K562 (cell line): Measurements from ENCODE around the gene KIAA0319L. TPM values are rescaled to one million over a fixed set of nuclear protein-coding genes. Genes with fewer than 3 reads are reported as not detected.

Experiments
- ATAC-seq: fragments of 200-7000 bp; cut with Tn5 transposase; 3 replicates; pipeline ENCODE4 v1.9.1; 2020; ENCODE audit warnings: moderate library complexity
- BruUV-seq: library from RNA; stranded (reverse); fragments of 400-500 nt; replicated peaks from 2 replicates; lab custom pipeline; 2021; lab: Mats Ljungman, UMichigan
- CTCF ChIA-PET: fragments of 300-600 bp; formaldehyde crosslinking; extraction: SDS; loops from one replicate; lab custom pipeline; 2021; ENCODE audit warnings: low intra/inter-chr PET ratio; lab: Yijun Ruan, JAX
- POLR2A ChIA-PET: fragments of 300-600, 350-650 bp; sonication (Branson Sonifier 250); formaldehyde crosslinking; extraction: SDS; loops from one replicate; lab custom pipeline; 2021; ENCODE audit warnings: antibody characterized with exemption, inconsistent platforms; lab: Yijun Ruan, JAX
- DNase-seq, 4 experiments: peaks; one replicate each; pipeline versions ENCODE4 v3.0.0 to v3.0.0-alpha.2; 2011 to 2018; ENCODE audit warnings: low spot score in 3 of 4, mixed read lengths in 3 of 4; ENCODE audit errors: extremely low read depth in 1 of 4
- FAIRE-seq: peaks from 2 replicates; lab custom pipeline; 2011; peaks lifted over from hg19 to GRCh38; lab: Jason Lieb, UNC
- H2AFZ ChIP-seq: 2 replicates; pipeline ENCODE4 v1.6.0; 2011; ENCODE audit warnings: low read depth, low read length, control low read depth, inconsistent platforms
- H3K27ac ChIP-seq: fragments of 200-600 bp; 3 replicates; pipeline ENCODE4 v1.8.0; 2011; ENCODE audit warnings: low read depth, mild to moderate bottlenecking, control low read depth, inconsistent platforms, low read length, moderate library complexity, mixed read lengths; ENCODE audit errors: extremely low read depth
- H3K27me3 ChIP-seq, 2 experiments: fragments of 300-600 bp in 1 of 2; 2 replicates in 1 of 2; 3 replicates in 1 of 2; pipeline versions ENCODE4 v1.6.0 to v1.8.0; 2011; ENCODE audit warnings: inconsistent platforms in 2 of 2, low read length in 2 of 2, mild to moderate bottlenecking in 1 of 2, mixed read lengths in 1 of 2, moderate library complexity in 1 of 2; ENCODE audit not compliant: control insufficient read depth in 2 of 2, insufficient read depth in 2 of 2
- H3K36me3 ChIP-seq: fragments of 300-600 bp; 3 replicates; pipeline ENCODE4 v1.8.0; 2011; ENCODE audit warnings: mild to moderate bottlenecking, low read length, inconsistent platforms; ENCODE audit not compliant: control insufficient read depth, insufficient read depth
- H3K4me1 ChIP-seq, 2 experiments: fragments of 200-600 bp in 1 of 2; replicated peaks in 1 of 2; 2 replicates in 1 of 2; 3 replicates in 1 of 2; pipeline versions ENCODE4 v1.5.1 to v1.8.0; 2011; ENCODE audit warnings: inconsistent platforms in 2 of 2, low read length in 2 of 2, mild to moderate bottlenecking in 1 of 2, mixed read lengths in 1 of 2, moderate library complexity in 1 of 2; ENCODE audit not compliant: control insufficient read depth in 2 of 2, insufficient read depth in 2 of 2
- H3K4me2 ChIP-seq: 2 replicates; pipeline ENCODE4 v1.6.1; 2011; ENCODE audit warnings: low read length, control low read depth, inconsistent platforms, mixed read lengths; ENCODE audit not compliant: insufficient read depth
- H3K4me3 ChIP-seq: fragments of 200-600 bp; sonication (generic), shearing (Covaris generic); 2 replicates; pipeline ENCODE4 v1.5.1; 2016; ENCODE audit warnings: control low read depth, inconsistent platforms
- H3K79me2 ChIP-seq: fragments of 200-600 bp; 3 replicates; pipeline ENCODE4 v1.8.0; 2011; ENCODE audit warnings: low read length, inconsistent platforms; ENCODE audit not compliant: control insufficient read depth, insufficient read depth
- H3K9ac ChIP-seq, 2 experiments: 2 replicates each; pipeline versions ENCODE4 v1.6.0 to v1.6.1; 2011; ENCODE audit warnings: low read depth in 2 of 2, low read length in 2 of 2, control low read depth in 1 of 2, inconsistent platforms in 1 of 2, mild to moderate bottlenecking in 1 of 2, mixed read lengths in 1 of 2; ENCODE audit not compliant: insufficient read depth in 1 of 2
- H3K9me1 ChIP-seq: one replicate; pipeline ENCODE4 v1.6.0; 2011; ENCODE audit warnings: inconsistent platforms, mild to moderate bottlenecking, low read length, moderate library complexity; ENCODE audit not compliant: control insufficient read depth, insufficient read depth
- H3K9me3 ChIP-seq: replicated peaks from 2 replicates; pipeline ENCODE4 v1.5.1; 2011; ENCODE audit warnings: low read depth, low read length, inconsistent platforms; ENCODE audit not compliant: control insufficient read depth, insufficient read depth
- H4K20me1 ChIP-seq: replicated peaks from 2 replicates; pipeline ENCODE4 v1.6.1; 2011; ENCODE audit warnings: low read length, inconsistent platforms, mixed read lengths; ENCODE audit not compliant: control insufficient read depth, insufficient read depth
- E2F1 ChIP-seq: sonication (generic); formaldehyde crosslinking; IDR thresholded peaks from 2 replicates; pipeline ENCODE4 v1.8.1; 2023; ENCODE audit warnings: mild to moderate bottlenecking, missing genetic modification reagents, moderate library complexity
- ZNF280B ChIP-seq: fragments of 250-450 bp; sonication (Bioruptor Pico); IDR thresholded peaks from 2 replicates; pipeline ENCODE4 v1.5.1; 2021; ENCODE audit warnings: mild to moderate bottlenecking
- ZNF668 ChIP-seq: fragments of 250-450 bp; sonication (Bioruptor Pico); IDR thresholded peaks from 2 replicates; pipeline ENCODE4 v1.8.0; 2022; ENCODE audit warnings: mild to moderate bottlenecking, inconsistent platforms
- in situ Hi-C: fragments of 300-500 bp; cut with MboI; formaldehyde crosslinking; loops from 4 replicates; pipeline ENCODE4 v1.15.0; 2018; ENCODE audit warnings: inconsistent platforms, mixed read lengths
- intact Hi-C: fragments of 100-400 bp; cut with micrococcal nuclease; formaldehyde crosslinking; loops from 2 replicates; pipeline ENCODE4 v1.14.2; 2022
- polyA plus RNA-seq, 8 experiments: library from polyadenylated mRNA; depleted of rRNA in 4 of 8; stranded (reverse) in 5 of 8; unstranded in 3 of 8; fragments of >200 nt; fragmentation: Nextera tagmentation in 2 of 8; fragmentation: Illumina TruSeq in 1 of 8; extraction: Ambion mirVana in 2 of 8; extraction: Trizol in 1 of 8; gene quantifications; 2 replicates each; pipeline versions ENCODE4 v1.2.1 to v1.2.3, GENCODE V29; 2011 to 2014; ENCODE audit warnings: inconsistent platforms in 1 of 8, missing spikeins in 1 of 8
- total RNA-seq, 7 experiments: library from RNA; depleted of rRNA in 6 of 7; stranded (reverse); fragments of >200 nt in 6 of 7; fragmentation: Illumina TruSeq in 2 of 7; extraction: Trizol in 2 of 7; gene quantifications; 2 replicates each; pipeline versions ENCODE4 v1.2.1 to v1.2.3, GENCODE V29; 2011 to 2021; ENCODE audit warnings: low replicate concordance in 1 of 7

Gene KIAA0319L
- total and polyA plus RNA-seq, 9 of the 15 experiments (the other 6 are each of a cell fraction or from before 2014, with no cell fraction given) = 2.4 to 51.7 (median 27.4) TPM

- Histone ChIP-seq H3K4me2 (no peak overlapping the region), H4K20me1 (no peaks in the 10 kb centered on the region), H2AFZ (no peak overlapping the region), H3K9me3 (no peaks in the 10 kb centered on the region), H3K4me1 (no peaks in the 10 kb centered on the region), H3K9me1 (no peaks in the 10 kb centered on the region), H3K79me2 (no peaks in the 10 kb centered on the region), H3K9ac (no peak overlapping the region), H3K27ac (no peak overlapping the region), H3K4me3 (no peak overlapping the region), H3K27me3 (no peaks in the 10 kb centered on the region), H3K36me3 (peaks cover 84% of the 10 kb centered on the region)
- DNase-seq = no peak
- intact Hi-C loops = loop anchor here (2.0 to 5.0 kb wide), 2 partner anchors 242 to 657 kb away; no protein-coding TSS in a partner anchor
- TF ChIP-seq E2F1 (CRISPR knock-in tag) (no peak), ZNF280B (CRISPR knock-in tag) (no peak), ZNF668 (no peak)
- in situ Hi-C loops = no loop called here
- no TSS peak for BruUV-seq
- no peak for FAIRE-seq
- CTCF ChIA-PET = interaction anchor here (1.4 kb wide), 1 partner anchor 657 kb away, joined by 3 read pairs; no protein-coding TSS in a partner anchor
- no peak for ATAC-seq
- POLR2A ChIA-PET = interaction anchor here (0.9 to 1.5 kb wide), 3 partner anchors 11 to 254 kb away, joined by 3 to 7 read pairs (median 3); partner anchors contain the start of gene SFPQ
These were observed 112.8 kb downstream of the KIAA0319L start for GRCh38 chr1:35444519-35444774.
